Measurements from ENCODE around the gene STARD7. TPM values are rescaled to one million over a fixed set of nuclear protein-coding genes. Genes with fewer than 3 reads are reported as not detected.
A peak's percentile ranks its signal among the peaks of the same experiment; 100 is the strongest.

STARD7 gene
- total and polyA plus RNA-seq, 10 of the 15 experiments (the other 5 are each of a cell fraction or from before 2014, with no cell fraction given), result 85.4 to 237 (median 153) TPM

DNA sequence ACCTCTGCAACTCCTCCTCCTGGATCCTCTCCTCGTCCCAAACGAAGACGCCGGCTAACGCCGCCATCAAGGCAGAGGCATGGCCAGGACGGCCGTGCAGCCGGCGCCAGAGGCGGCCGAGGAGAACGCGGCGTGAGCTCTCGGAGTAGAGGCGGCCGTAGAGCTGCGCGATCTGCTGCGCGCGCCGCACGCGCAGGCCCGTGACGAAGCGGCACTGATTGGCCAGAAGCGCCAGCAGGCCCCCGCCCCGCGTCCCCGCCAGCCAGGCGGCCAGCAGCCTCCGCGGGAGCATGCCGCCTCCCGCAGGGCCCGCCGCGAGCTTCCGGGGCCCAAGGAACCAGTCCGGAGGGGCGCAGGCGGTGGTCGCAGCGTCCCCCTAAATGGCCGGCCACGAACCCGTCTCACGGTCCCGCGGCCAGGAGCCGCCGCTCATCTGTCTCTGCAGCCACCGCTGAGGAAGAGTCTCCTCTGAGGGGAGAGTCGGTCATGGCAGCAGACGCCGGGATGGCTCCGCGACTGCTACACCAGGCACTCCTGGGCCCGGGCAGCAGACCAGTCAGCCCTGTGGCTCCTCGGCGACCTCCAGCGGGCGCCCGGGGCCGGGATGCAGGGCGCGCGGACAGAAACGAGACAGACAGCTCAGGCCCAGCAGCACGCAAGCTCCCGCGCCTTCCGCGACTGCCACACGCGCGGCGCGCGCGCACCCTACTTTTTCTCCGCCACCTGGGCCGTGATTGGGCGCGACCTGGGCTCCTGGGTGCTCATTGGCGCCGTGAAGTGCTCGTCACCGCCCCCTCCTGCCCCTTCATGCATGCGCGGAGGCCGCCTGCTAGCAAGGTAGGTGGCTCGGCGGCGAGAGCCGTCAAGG is at the start of gene STARD7 (continued):
- TF ChIP-seq, protein P1, sequence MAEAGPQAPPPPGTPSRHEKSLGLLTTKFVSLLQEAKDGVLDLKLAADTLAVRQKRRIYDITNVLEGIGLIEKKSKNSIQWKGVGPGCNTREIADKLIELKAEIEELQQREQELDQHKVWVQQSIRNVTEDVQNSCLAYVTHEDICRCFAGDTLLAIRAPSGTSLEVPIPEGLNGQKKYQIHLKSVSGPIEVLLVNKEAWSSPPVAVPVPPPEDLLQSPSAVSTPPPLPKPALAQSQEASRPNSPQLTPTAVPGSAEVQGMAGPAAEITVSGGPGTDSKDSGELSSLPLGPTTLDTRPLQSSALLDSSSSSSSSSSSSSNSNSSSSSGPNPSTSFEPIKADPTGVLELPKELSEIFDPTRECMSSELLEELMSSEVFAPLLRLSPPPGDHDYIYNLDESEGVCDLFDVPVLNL (IDR thresholded peaks at IDR 0.05; ENCODE audit: low read depth, low read length), result 0 out of 2 replicates have a peak, but pooled peaks have one; percentile 47
- TF ChIP-seq CHD2 (IDR thresholded peaks at IDR 0.05; ENCODE audit: borderline replicate concordance, low read depth, low read length), result peak; percentile 91
- TF ChIP-seq, protein P2, sequence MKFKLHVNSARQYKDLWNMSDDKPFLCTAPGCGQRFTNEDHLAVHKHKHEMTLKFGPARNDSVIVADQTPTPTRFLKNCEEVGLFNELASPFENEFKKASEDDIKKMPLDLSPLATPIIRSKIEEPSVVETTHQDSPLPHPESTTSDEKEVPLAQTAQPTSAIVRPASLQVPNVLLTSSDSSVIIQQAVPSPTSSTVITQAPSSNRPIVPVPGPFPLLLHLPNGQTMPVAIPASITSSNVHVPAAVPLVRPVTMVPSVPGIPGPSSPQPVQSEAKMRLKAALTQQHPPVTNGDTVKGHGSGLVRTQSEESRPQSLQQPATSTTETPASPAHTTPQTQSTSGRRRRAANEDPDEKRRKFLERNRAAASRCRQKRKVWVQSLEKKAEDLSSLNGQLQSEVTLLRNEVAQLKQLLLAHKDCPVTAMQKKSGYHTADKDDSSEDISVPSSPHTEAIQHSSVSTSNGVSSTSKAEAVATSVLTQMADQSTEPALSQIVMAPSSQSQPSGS (IDR thresholded peaks at IDR 0.05; ENCODE audit: low read length), result no peak
- TF ChIP-seq ZNF207 (IDR thresholded peaks at IDR 0.05; ENCODE audit: borderline replicate concordance), result peak; percentile 54; the same call in 1 of the 2 replicates
- TF ChIP-seq STAT3 (IDR thresholded peaks at IDR 0.05; ENCODE audit: low read depth, low read length), result no peak
- TF ChIP-seq ATF7 (IDR thresholded peaks at IDR 0.05; ENCODE audit: low read depth), result 0 out of 2 replicates have a peak, but pooled peaks have one; percentile 13
- TF ChIP-seq, protein P3, sequence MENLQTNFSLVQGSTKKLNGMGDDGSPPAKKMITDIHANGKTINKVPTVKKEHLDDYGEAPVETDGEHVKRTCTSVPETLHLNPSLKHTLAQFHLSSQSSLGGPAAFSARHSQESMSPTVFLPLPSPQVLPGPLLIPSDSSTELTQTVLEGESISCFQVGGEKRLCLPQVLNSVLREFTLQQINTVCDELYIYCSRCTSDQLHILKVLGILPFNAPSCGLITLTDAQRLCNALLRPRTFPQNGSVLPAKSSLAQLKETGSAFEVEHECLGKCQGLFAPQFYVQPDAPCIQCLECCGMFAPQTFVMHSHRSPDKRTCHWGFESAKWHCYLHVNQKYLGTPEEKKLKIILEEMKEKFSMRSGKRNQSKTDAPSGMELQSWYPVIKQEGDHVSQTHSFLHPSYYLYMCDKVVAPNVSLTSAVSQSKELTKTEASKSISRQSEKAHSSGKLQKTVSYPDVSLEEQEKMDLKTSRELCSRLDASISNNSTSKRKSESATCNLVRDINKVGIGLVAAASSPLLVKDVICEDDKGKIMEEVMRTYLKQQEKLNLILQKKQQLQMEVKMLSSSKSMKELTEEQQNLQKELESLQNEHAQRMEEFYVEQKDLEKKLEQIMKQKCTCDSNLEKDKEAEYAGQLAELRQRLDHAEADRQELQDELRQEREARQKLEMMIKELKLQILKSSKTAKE (IDR thresholded peaks at IDR 0.05; ENCODE audit: low read depth, poor library complexity, severe bottlenecking), result no peak
- TF ChIP-seq, protein P4, sequence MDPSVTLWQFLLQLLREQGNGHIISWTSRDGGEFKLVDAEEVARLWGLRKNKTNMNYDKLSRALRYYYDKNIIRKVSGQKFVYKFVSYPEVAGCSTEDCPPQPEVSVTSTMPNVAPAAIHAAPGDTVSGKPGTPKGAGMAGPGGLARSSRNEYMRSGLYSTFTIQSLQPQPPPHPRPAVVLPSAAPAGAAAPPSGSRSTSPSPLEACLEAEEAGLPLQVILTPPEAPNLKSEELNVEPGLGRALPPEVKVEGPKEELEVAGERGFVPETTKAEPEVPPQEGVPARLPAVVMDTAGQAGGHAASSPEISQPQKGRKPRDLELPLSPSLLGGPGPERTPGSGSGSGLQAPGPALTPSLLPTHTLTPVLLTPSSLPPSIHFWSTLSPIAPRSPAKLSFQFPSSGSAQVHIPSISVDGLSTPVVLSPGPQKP (IDR thresholded peaks at IDR 0.05; ENCODE audit: low read depth, low read length), result no peak
- TF ChIP-seq NFIC (IDR thresholded peaks at IDR 0.05; ENCODE audit: low read depth, low read length), result no peak
- TF ChIP-seq LARP7 (IDR thresholded peaks at IDR 0.05), result peak; percentile 96
- TF ChIP-seq BRCA1 (IDR thresholded peaks at IDR 0.05; ENCODE audit: low read depth, low read length), result no peak
- 0 out of 2 replicates have a peak, but pooled peaks have one; percentile 80 for TF ChIP-seq RB1 (IDR thresholded peaks at IDR 0.05; ENCODE audit: borderline replicate concordance)
- TF ChIP-seq, protein P5, sequence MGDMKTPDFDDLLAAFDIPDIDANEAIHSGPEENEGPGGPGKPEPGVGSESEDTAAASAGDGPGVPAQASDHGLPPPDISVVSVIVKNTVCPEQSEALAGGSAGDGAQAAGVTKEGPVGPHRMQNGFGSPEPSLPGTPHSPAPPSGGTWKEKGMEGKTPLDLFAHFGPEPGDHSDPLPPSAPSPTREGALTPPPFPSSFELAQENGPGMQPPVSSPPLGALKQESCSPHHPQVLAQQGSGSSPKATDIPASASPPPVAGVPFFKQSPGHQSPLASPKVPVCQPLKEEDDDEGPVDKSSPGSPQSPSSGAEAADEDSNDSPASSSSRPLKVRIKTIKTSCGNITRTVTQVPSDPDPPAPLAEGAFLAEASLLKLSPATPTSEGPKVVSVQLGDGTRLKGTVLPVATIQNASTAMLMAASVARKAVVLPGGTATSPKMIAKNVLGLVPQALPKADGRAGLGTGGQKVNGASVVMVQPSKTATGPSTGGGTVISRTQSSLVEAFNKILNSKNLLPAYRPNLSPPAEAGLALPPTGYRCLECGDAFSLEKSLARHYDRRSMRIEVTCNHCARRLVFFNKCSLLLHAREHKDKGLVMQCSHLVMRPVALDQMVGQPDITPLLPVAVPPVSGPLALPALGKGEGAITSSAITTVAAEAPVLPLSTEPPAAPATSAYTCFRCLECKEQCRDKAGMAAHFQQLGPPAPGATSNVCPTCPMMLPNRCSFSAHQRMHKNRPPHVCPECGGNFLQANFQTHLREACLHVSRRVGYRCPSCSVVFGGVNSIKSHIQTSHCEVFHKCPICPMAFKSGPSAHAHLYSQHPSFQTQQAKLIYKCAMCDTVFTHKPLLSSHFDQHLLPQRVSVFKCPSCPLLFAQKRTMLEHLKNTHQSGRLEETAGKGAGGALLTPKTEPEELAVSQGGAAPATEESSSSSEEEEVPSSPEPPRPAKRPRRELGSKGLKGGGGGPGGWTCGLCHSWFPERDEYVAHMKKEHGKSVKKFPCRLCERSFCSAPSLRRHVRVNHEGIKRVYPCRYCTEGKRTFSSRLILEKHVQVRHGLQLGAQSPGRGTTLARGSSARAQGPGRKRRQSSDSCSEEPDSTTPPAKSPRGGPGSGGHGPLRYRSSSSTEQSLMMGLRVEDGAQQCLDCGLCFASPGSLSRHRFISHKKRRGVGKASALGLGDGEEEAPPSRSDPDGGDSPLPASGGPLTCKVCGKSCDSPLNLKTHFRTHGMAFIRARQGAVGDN (IDR thresholded peaks at IDR 0.05), result peak; percentile 55; the same call in 1 of the 2 replicates
- TF ChIP-seq SIX5 (IDR thresholded peaks at IDR 0.05; ENCODE audit: low read depth, low read length, severe bottlenecking), result peak; percentile 10
- no peak; the same call in 1 of the 2 replicates for TF ChIP-seq STAT1 (conservative IDR thresholded peaks at IDR 0.05)
- TF ChIP-seq ZNF217 (IDR thresholded peaks at IDR 0.05), result no peak; the same call in 1 of the 2 replicates
- peak; percentile 95 for TF ChIP-seq MYC (IDR thresholded peaks at IDR 0.05; ENCODE audit: insufficient read depth, insufficient read length, insufficient replicate concordance, low read length, severe bottlenecking)

Data from GM12878 (cell line).